Left renal pelvis (tissue), 4 donors: ENCODE data around the gene DSCAML1. TPM values are rescaled to one million over a fixed set of nuclear protein-coding genes. Genes with fewer than 3 reads are reported as not detected.

Experiments used
- DNase-seq, 4 donors: peaks; one replicate each; pipeline ENCODE4 v3.0.0-alpha.2; 2013; ENCODE audit warnings: low read depth in 4 of 4, low spot score in 3 of 4
- polyA plus RNA-seq, 4 donors: library from polyadenylated mRNA; unstranded; fragments of 120-200 nt; gene quantifications; one replicate each; pipeline ENCODE4 v1.2.1, GENCODE V29; 2013; ENCODE audit not compliant: insufficient read length in 4 of 4

The DSCAML1 gene
- polyA plus RNA-seq, 4 donors: 0.25 to 3.4 (median 1.9) TPM

DNA sequence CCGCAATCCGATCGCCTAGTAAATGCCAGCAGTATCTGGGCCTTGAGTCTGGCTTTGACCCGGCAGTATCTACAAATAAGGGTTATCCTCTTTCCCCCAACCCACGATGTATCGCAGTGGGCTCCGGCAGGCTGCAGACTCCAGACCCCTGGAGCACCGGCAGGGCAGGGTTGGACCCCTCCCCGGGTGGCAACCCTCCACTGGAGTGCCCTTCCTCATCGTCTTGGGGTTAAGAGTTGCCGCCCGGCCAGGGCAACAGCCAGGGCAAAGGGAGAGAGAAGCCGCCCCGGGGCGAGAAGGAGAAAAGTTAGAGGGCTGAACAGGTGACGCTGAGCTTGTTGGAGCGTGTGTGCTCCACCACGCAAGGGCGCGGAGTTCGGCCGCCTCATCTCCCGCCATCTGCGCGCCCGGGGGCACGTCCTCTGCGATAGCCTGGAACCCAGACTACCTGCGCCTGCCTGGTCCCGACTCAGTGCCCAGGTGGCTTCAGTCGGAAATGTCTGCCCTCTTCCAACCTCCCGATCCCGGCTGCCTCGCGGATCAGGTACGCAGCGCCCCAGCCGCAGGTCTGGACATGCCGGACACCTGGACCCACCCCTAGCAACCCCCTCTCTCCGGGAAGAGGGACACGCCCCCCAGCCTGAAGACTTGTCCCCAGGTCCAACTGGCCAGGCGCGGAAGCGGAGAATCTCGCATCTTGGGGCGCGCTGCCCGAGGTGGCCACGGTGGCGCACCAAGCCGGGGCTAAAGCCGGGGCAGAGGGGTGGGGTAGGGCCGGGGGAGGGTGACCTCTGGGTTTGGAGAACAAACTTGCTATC is 1.2 kb downstream of the DSCAML1 start:
- no peak for DNase-seq

- DNase-seq: no peak
Observed at GRCh38 chr11:117794772-117795629, 2.0 kb downstream of the DSCAML1 start.

DNA sequence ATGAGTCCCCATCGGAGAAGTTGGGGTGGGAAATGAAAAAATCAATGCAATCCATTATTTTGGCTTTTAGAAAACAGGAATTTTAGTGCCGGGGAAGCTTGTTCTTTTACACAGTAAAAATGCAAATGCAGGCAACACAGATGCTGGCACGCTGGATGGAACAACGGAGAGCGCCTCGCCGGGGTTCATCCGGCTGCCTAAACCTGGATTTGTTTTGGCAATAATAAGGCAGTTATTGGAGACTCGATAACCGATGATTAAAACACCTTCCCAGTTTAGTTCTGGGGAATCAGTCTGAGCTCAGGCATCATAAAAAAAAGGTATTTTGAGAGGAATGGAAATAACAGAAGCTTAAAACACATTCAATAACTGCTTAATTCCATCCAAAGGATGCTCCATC is 2.9 kb downstream of the DSCAML1 start:
- DNase-seq: no peak

- DNase-seq: no peak
Observed at GRCh38 chr11:117793583-117793982, 3.4 kb downstream of the DSCAML1 start.

- DNase-seq: no peak
Observed at GRCh38 chr11:117792992-117793391, 4.0 kb downstream of the DSCAML1 start.

DNA sequence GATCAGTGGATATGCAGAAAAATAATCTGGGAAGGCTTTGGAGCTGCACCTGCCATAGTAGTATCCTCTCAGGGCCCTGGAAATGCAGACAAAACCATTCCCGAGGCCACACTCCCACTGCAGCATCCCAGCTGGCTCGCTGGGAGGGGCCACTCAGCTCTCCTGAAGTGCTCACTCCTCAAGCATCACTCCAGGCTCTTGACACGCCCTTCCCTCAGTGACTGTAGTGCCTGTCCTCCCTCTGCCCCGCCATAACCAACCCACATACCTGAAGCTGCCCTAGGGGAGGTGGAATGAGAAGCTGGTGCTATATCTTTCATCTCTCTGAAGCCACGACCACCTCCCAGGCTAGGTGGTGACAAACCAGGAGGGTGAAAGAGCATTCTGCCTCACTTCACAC is 4.8 kb downstream of the DSCAML1 start:
- DNase-seq: no peak

GRCh38 chr11:117790279-117790678 is 6.7 kb downstream of the DSCAML1 start:
- DNase-seq: no peak

DNA sequence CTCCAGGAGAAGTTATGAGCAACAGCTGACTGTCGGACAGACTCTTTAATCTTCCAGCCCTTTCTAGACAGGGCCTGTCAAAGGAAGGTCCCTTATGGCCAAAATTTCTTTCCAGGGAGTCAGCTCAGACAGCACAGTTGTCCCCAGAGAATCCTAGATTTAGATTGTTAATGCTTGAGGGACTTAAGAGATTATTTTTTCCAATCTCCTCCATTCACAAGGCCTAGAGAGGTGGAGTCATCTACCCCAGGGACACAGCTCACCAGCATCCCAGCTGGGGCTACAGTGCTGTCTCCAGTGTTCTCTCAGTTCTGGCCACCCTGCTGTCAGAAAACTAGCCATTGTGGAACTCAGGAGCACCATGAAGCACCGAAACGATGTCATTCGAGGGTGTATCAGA is 7.8 kb downstream of the DSCAML1 start:
- no peak for DNase-seq

GRCh38 chr11:117786135-117786870 is 10.7 kb downstream of the DSCAML1 start:
- no peak for DNase-seq

DNA sequence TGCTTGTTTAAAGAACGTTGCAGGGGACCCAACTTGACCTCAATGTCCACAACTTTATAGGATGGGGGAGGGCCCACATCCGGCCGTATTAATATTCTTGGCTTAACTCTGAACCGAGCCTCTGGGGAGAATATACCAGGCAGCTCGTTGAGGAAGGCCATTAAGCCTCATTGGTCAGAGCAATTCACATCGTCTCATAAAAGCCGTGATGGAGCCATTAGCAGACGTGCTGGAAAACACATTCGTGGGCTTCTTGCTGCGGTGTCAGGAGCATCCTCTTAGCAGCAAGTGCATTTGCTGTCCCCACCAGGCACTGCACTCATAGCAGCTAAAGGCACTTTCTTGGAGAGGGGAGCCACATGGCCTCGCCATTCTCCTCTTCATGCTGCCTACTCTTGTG is 14.9 kb downstream of the DSCAML1 start:
- DNase-seq: no peak

GRCh38 chr11:117781627-117782026 is 15.4 kb downstream of the DSCAML1 start:
- no peak for DNase-seq

GRCh38 chr11:117780456-117780855 is 16.6 kb downstream of the DSCAML1 start:
- no peak for DNase-seq

GRCh38 chr11:117774553-117774952 is 22.5 kb downstream of the DSCAML1 start:
- no peak for DNase-seq

- no peak for DNase-seq
Observed at GRCh38 chr11:117772360-117772759, 24.7 kb downstream of the DSCAML1 start.

DNA sequence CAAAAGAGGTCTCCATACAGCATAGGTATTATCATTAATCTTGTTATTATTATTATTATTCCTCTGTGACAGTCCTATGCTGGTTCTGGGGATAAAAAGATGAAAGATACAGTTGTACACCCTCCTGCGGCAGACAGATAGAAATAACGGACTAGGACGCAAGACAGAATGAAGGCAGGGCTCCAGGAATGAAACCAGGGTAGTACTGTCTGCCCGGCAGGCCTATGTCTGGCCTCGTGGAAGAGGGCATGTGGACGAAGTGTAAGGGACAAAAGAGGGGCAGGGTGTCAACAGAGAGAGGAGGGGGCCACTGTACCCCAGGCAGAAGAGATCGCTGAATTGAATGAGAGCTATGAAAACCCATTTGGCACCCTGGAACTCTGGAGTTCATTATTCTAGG is 25.2 kb downstream of the DSCAML1 start:
- DNase-seq: no peak

- DNase-seq: no peak
Observed at GRCh38 chr11:117771197-117771596, 25.8 kb downstream of the DSCAML1 start.

GRCh38 chr11:117770061-117770460 is 27.0 kb downstream of the DSCAML1 start:
- no peak for DNase-seq

DNA sequence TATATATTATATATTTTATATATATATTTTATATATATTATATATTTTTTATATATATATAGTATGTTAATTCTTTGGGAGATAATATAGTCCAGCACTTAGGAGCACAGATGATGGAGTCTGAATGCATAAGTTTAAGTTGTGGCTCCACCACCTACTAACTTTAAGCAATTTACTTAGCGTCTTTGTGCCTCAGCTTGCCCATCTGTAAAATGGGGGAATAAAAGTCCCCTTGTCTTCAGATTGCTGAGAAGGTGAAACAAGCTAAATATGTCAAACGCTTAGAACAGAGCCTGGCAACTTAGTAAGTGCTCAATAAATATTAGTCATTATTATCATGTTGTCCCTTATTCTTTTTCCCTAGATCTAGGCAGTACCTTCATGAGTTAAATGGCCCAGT is 27.5 kb downstream of the DSCAML1 start:
- DNase-seq: no peak

DNA sequence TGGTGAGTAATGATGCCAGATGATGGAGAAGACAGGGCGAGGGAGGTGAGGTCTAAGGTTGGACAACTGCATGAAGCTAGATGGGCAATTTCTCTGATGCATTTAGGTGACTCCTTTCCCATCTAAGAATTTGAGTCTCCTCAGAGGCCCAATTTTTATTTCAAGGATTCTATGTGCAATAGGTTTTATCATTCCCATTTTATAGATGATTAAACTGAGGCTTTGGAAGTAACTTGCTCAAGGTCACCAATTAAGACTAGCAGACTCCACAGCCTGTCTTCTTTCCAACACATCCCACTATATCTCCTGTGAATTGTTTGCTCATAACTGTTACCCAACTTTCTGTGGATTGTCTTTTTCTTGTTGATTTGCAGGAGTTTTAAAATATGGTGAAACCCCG is 28.5 kb downstream of the DSCAML1 start:
- DNase-seq: no peak

- no peak for DNase-seq
Observed at GRCh38 chr11:117767071-117767470, 29.9 kb downstream of the DSCAML1 start.

DNA sequence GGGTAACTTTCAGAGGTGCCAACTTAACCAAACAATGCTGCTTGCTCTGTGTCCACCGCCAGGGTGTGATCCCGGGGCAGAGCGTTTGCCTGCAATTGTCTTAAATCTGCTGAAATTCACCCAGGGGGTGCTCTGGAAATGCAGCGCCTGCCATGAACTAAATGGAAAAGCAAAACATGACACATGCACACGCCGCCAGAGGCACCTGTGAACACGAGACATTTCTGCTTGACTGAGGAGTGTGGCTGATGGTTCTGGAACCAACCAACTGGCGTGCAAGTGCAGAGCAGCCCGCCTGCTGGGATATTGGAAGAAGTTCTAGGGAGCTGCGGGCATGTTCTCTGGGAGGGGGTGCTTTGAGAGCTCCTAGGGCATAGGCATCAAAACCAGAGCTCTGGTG is 30.4 kb downstream of the DSCAML1 start:
- DNase-seq: no peak
